NT2/D1 (cell line): ENCODE results near the gene ABHD5.

Experiments
- DNase-seq: peaks from one replicate; pipeline ENCODE4 v3.0.0-alpha.2; 2011; ENCODE audit warnings: low read depth, low spot score
- H3K27me3 ChIP-seq: 2 replicates; pipeline ENCODE4 v1.6.0; 2011; ENCODE audit warnings: mild to moderate bottlenecking; ENCODE audit not compliant: insufficient read length, insufficient read depth
- H3K36me3 ChIP-seq: 2 replicates; pipeline ENCODE4 v1.6.1; 2011; ENCODE audit warnings: mild to moderate bottlenecking, low read length, mixed read lengths; ENCODE audit not compliant: insufficient read depth, insufficient read length
- H3K4me1 ChIP-seq: 2 replicates; pipeline ENCODE4 v1.5.1; 2011; ENCODE audit not compliant: insufficient read depth, insufficient read length
- H3K4me3 ChIP-seq: 2 replicates; pipeline ENCODE4 v1.5.1; 2011; ENCODE audit warnings: low read depth; ENCODE audit not compliant: insufficient read length
- H3K9ac ChIP-seq: 2 replicates; pipeline ENCODE4 v1.6.0; 2011; ENCODE audit warnings: low read depth; ENCODE audit not compliant: insufficient read length
- H3K9me3 ChIP-seq: 2 replicates; pipeline ENCODE4 v1.5.1; 2011; ENCODE audit warnings: mild to moderate bottlenecking, low read length; ENCODE audit not compliant: insufficient read depth
- SUZ12 ChIP-seq: IDR thresholded peaks from 2 replicates; pipeline ENCODE4 v1.6.1; 2011; ENCODE audit not compliant: insufficient read length, insufficient read depth; ENCODE audit errors: extremely low read depth
- YY1 ChIP-seq: IDR thresholded peaks from 2 replicates; pipeline ENCODE4 v1.6.1; 2011; ENCODE audit not compliant: insufficient read length, insufficient read depth
- ZNF274 ChIP-seq: IDR thresholded peaks from 2 replicates; pipeline ENCODE4 v1.6.1; 2011; ENCODE audit warnings: mild to moderate bottlenecking, low read depth, low read length

ABHD5 gene

DNA sequence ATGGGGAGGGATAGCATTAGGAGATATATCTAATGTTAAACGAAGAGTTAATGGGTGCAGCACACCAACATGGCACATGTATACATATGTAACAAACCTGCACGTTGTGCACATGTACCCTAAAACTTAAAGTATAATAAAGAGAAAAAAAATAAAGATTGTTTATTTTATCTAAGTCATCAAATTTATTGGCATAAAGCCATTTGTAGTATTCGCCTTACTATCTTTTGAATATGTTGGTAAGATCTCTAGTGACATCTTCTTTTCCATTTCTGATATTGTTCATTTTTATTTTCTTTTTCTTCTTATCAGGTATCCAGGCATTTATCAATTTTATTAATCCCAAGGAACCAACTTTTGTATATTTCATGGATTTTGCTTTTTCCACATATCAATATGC is 5.8 kb upstream of the ABHD5 start:
- Histone ChIP-seq H3K9me3 (no peaks in the 10 kb centered on the region), H3K4me3 (no peak overlapping the region), H3K4me1 (no peaks in the 10 kb centered on the region), H3K9ac (no peak overlapping the region), H3K36me3 (no peaks in the 10 kb centered on the region), H3K27me3 (peaks cover 11% of the 10 kb centered on the region)
- no peak for TF ChIP-seq ZNF274
- no peak for TF ChIP-seq YY1
- TF ChIP-seq SUZ12, result no peak
- no peak for DNase-seq

DNA sequence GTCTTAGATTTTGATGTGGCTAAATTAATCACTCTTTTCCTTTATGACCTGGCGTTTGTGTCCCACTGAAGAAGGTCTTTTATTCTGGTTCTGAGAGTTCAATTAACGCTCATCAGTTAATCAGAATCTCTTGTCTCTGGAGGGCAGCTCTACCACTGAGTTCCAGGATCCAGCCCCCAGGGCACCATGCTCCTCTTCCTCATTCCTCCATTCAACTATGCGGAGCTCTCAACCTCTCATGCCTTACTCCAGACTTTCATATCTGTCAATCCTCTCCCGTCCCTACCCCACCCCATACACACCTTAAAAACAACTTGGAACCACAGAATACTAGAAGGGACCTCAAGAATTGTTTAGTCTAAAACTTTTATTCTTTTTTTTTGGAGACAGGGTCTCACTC is 4.8 kb upstream of the ABHD5 start:
- Histone ChIP-seq H3K9ac (no peak overlapping the region), H3K27me3 (peaks cover 11% of the 10 kb centered on the region), H3K9me3 (no peaks in the 10 kb centered on the region), H3K4me1 (no peaks in the 10 kb centered on the region), H3K4me3 (no peak overlapping the region), H3K36me3 (no peaks in the 10 kb centered on the region)
- no peak for TF ChIP-seq ZNF274
- no peak for TF ChIP-seq YY1
- no peak for TF ChIP-seq SUZ12
- DNase-seq, result no peak

DNA sequence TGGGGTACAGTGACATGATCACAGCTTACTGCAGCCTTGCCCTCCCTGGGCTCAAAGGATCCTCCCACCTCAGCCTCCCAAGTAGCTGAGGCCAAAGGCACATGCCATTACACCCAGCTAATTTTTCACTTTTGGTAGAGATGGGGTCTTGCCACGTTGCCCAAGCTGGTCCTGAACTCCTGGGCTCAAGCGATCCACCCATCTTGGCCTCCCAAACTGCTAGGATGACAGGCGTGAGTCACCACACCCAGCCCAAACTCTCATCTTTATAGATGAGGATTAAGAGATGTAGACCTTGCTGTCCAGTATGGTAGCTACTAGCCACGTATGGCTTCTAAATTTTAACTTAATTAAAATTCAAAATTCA is 4.4 kb upstream of the ABHD5 start:
- no peak for DNase-seq
- Histone ChIP-seq H3K4me1 (no peaks in the 10 kb centered on the region), H3K9me3 (no peaks in the 10 kb centered on the region), H3K9ac (no peak overlapping the region), H3K36me3 (no peaks in the 10 kb centered on the region), H3K27me3 (peaks cover 11% of the 10 kb centered on the region), H3K4me3 (no peak overlapping the region)
- TF ChIP-seq YY1, result no peak
- TF ChIP-seq ZNF274, result no peak
- TF ChIP-seq SUZ12, result no peak

GRCh38 chr3:43686700-43687498 is 3.8 kb upstream of the ABHD5 start:
- H3K9me3 ChIP-seq, result no peaks in the 10 kb centered on the region
- H3K4me3 ChIP-seq, result no peak overlapping the region
- TF ChIP-seq SUZ12, result no peak
- no peak for TF ChIP-seq ZNF274
- no peak for TF ChIP-seq YY1
- no peaks in the 10 kb centered on the region for H3K36me3 ChIP-seq
- no peak for DNase-seq
- H3K4me1 ChIP-seq, result no peaks in the 10 kb centered on the region
- H3K27me3 ChIP-seq, result peaks cover 11% of the 10 kb centered on the region
- no peak overlapping the region for H3K9ac ChIP-seq

- Histone ChIP-seq H3K36me3 (no peaks in the 10 kb centered on the region), H3K27me3 (peaks cover 11% of the 10 kb centered on the region), H3K9ac (no peak overlapping the region), H3K9me3 (no peaks in the 10 kb centered on the region), H3K4me1 (no peaks in the 10 kb centered on the region), H3K4me3 (no peak overlapping the region)
- no peak for DNase-seq
- no peak for TF ChIP-seq SUZ12
- no peak for TF ChIP-seq YY1
- TF ChIP-seq ZNF274, result no peak
Measured at GRCh38 chr3:43687499-43687811, 3.3 kb upstream of the ABHD5 start.

GRCh38 chr3:43688245-43688650 is 2.5 kb upstream of the ABHD5 start:
- DNase-seq, result no peak
- H3K9me3 ChIP-seq, result no peaks in the 10 kb centered on the region
- no peaks in the 10 kb centered on the region for H3K36me3 ChIP-seq
- peaks cover 11% of the 10 kb centered on the region for H3K27me3 ChIP-seq
- H3K4me1 ChIP-seq, result no peaks in the 10 kb centered on the region
- H3K4me3 ChIP-seq, result no peak overlapping the region
- no peak overlapping the region for H3K9ac ChIP-seq
- TF ChIP-seq YY1, result no peak
- TF ChIP-seq ZNF274, result no peak
- no peak for TF ChIP-seq SUZ12

GRCh38 chr3:43689166-43689565 is 1.6 kb upstream of the ABHD5 start:
- Histone ChIP-seq H3K36me3 (no peaks in the 10 kb centered on the region), H3K4me3 (no peak overlapping the region), H3K27me3 (peaks cover 11% of the 10 kb centered on the region), H3K9me3 (no peaks in the 10 kb centered on the region), H3K9ac (no peak overlapping the region), H3K4me1 (no peaks in the 10 kb centered on the region)
- TF ChIP-seq ZNF274, result no peak
- no peak for TF ChIP-seq YY1
- TF ChIP-seq SUZ12, result no peak
- no peak for DNase-seq

DNA sequence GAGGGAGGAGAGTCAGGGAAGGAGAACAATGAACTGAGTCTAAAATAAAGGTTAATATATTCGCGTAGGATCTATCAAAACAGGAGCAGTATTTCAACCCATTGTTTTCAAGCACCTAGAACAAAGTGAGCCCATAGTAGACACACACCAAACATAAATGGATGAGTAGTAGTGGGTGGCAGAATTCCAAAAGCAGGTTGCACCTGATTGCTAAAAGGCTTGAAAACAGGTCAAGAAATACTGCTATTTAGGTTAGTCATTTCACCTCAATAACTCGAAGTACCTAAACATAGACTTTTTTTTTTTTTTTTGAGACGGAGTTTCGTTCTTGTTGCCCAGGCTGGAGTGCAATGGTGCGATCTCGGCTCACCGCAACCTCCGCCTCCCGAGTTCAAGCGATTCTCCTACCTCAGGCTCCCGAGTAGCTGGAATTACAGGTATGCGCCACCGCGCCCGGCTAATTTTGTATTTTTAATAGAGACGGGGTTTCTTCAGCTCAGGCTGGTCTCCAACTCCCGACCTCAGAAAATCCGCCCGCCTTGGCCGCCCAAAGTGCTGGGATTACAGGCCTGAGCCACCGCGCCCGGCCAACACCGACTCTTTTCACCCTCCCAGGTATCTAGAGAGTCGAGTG is 855 bp upstream of the ABHD5 start:
- no peak for DNase-seq
- Histone ChIP-seq H3K27me3 (peaks cover 11% of the 10 kb centered on the region), H3K9ac (peak overlapping the region; percentile 87), H3K36me3 (no peaks in the 10 kb centered on the region), H3K9me3 (no peaks in the 10 kb centered on the region), H3K4me3 (peak overlapping the region; percentile 81), H3K4me1 (no peaks in the 10 kb centered on the region)
- TF ChIP-seq YY1, result no peak
- TF ChIP-seq SUZ12, result no peak
- no peak for TF ChIP-seq ZNF274
